Nephron (organoid): Measurements from ENCODE around the gene CACNB3.

ENCODE experiments used
- H3K27ac Mint-ChIP-seq, 3 experiments: 2 replicates each; pipeline ENCODE4 v1.8.0; 2020; ENCODE audit warnings: mixed read lengths in 3 of 3, mild to moderate bottlenecking in 2 of 3, moderate library complexity in 1 of 3
- H3K27me3 Mint-ChIP-seq: 2 replicates; pipeline ENCODE4 v1.8.0; 2021; ENCODE audit warnings: low read depth, mild to moderate bottlenecking, moderate library complexity, mixed read lengths
- H3K36me3 Mint-ChIP-seq: 2 replicates; pipeline ENCODE4 v1.8.0; 2020; ENCODE audit warnings: low read depth, mixed read lengths
- H3K4me1 Mint-ChIP-seq: 2 replicates; pipeline ENCODE4 v1.8.0; 2020; ENCODE audit warnings: mixed read lengths
- H3K4me3 Mint-ChIP-seq, 3 experiments: 2 replicates each; pipeline ENCODE4 v1.8.0; 2020; ENCODE audit warnings: mild to moderate bottlenecking in 3 of 3, mixed read lengths in 3 of 3, moderate library complexity in 2 of 3
- H3K9me3 Mint-ChIP-seq: 2 replicates; pipeline ENCODE4 v1.8.0; 2020; ENCODE audit warnings: mixed read lengths
- CTCF ChIP-seq, 3 experiments: fragments of 200-600 bp; sonication (generic); IDR thresholded peaks; one replicate each; pipeline ENCODE4 v1.5.0; 2021; ENCODE audit warnings: antibody characterized with exemption in 3 of 3; ENCODE audit not compliant: unreplicated experiment in 3 of 3

The CACNB3 gene

DNA sequence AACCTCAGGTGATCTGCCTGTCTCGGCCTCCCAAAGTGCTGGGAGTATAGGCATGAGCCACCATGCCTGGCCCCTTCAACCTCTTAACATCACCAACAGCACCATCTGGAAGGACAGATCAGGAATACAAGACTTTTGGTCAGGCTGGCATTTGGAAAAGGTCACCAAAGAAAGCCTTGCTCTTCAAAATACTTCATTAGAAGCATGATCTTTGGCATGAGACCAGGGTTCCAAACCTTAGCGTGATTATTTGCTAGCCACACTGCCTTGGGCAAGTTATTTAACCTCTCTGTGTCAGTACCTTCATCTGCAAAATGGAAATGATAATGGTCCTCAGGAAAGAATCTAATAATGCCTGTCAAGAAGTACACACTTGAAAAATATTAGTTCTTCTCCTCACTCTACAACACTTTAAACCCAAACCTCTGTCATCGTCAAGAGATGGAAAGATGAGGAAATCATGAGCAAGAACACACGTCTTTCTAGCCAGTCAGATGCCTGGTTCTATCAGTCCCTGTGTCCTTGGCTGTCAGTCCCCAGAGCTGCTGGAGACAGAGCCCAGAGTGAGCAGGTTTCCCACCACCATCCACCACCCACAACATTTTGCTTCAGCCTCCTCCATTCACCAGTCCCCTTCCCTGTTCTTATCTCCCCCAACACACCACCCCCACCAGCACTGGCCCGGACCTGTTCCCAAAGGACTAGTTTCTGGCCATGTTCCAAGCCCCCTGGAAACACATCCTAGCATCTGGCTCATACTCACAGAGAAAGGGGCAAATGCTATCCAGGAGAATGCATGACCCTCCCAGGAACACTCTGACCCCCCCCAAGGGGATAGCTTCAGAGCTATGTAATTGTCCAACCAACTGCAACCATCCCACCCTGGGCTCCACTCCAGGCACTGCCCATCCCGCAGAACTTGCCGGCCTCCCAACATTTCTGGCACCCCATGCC lies 31.4 kb upstream of the CACNB3 start:
- Mint-ChIP-seq H3K4me1 (peaks cover 33% of the 10 kb centered on the region), H3K27me3 (no peaks in the 10 kb centered on the region), H3K36me3 (peaks cover 11% of the 10 kb centered on the region), H3K9me3 (no peaks in the 10 kb centered on the region), H3K27ac (peak overlapping the region; percentile 77 to 93 (median 92)), H3K4me3 (peak overlapping the region; percentile 94 to 96 (median 95))
- no peak for TF ChIP-seq CTCF (IDR thresholded peaks at IDR 0.05; ENCODE audit: unreplicated experiment in 3 of 3)

GRCh38 chr12:48787791-48788523 lies 30.3 kb upstream of the CACNB3 start:
- Mint-ChIP-seq H3K27me3 (no peaks in the 10 kb centered on the region), H3K4me1 (peaks cover 33% of the 10 kb centered on the region), H3K4me3 (peak overlapping the region; percentile 94 to 96 (median 95)), H3K36me3 (peaks cover 5% of the 10 kb centered on the region), H3K9me3 (no peaks in the 10 kb centered on the region), H3K27ac (peak overlapping the region; percentile 77 to 93 (median 92))
- no peak for TF ChIP-seq CTCF (IDR thresholded peaks at IDR 0.05; ENCODE audit: unreplicated experiment in 3 of 3)

GRCh38 chr12:48788524-48788853 lies 29.8 kb upstream of the CACNB3 start:
- peak overlapping the region; percentile 94 to 96 (median 95) for H3K4me3 Mint-ChIP-seq
- TF ChIP-seq CTCF (IDR thresholded peaks at IDR 0.05; ENCODE audit: unreplicated experiment in 3 of 3), result no peak
- no peaks in the 10 kb centered on the region for H3K9me3 Mint-ChIP-seq
- peaks cover 5% of the 10 kb centered on the region for H3K36me3 Mint-ChIP-seq
- H3K4me1 Mint-ChIP-seq, result peaks cover 33% of the 10 kb centered on the region
- peaks cover 2% of the 10 kb centered on the region for H3K27me3 Mint-ChIP-seq
- peak overlapping the region; percentile 77 to 93 (median 92) for H3K27ac Mint-ChIP-seq

GRCh38 chr12:48788854-48789775 lies 29.2 kb upstream of the CACNB3 start, which contains the start of gene ADCY6:
TSS of gene ADCY6 (minus strand) at chr12:48789089. CDS start at chr12:48783434, 5,655 bp downstream.
- TF ChIP-seq CTCF (IDR thresholded peaks at IDR 0.05; ENCODE audit: unreplicated experiment in 3 of 3), result no peak
- Mint-ChIP-seq H3K4me1 (peaks cover 33% of the 10 kb centered on the region), H3K4me3 (peak within 1 kb of the TSS; percentile 94 to 96 (median 95))

DNA sequence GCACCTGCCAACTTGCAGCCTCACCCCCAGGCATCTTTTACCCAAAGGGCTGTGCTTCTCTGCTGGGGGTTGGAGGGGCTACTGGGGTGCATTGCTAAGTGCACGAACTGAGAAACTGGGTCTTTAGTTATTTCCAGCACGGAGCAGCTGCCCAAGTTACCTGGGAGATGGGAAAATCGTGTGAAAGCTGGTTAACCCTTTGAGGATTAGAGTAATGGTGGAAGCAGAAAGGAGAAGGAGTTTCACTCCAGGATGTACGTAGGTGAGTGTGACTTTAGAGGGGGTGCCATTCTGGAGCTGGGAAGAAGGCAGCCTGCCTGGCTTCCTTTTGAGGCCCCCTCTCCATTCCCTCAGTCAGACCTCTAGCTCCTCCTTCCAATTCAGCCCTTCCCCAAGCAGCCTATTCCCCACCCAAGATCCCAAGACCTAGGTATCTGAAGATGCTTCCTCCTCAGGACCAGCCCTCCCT lies 28.4 kb upstream of the CACNB3 start:
- H3K4me3 Mint-ChIP-seq, result peak overlapping the region; percentile 88 to 95 (median 94)
- H3K9me3 Mint-ChIP-seq, result no peaks in the 10 kb centered on the region
- H3K27ac Mint-ChIP-seq, result peak overlapping the region; percentile 77 to 93 (median 92)
- H3K36me3 Mint-ChIP-seq, result peaks cover 3% of the 10 kb centered on the region
- TF ChIP-seq CTCF (IDR thresholded peaks at IDR 0.05; ENCODE audit: unreplicated experiment in 3 of 3), result no peak
- peaks cover 3% of the 10 kb centered on the region for H3K27me3 Mint-ChIP-seq
- H3K4me1 Mint-ChIP-seq, result peaks cover 36% of the 10 kb centered on the region

More at GRCh38 chr12:48788854-48789775, 29.2 kb upstream of the CACNB3 start, which contains the start of gene ADCY6:
- H3K27me3 Mint-ChIP-seq, result peaks cover 3% of the 10 kb centered on the region
- peak within 1 kb of the TSS; percentile 77 to 93 (median 92) for H3K27ac Mint-ChIP-seq
- H3K36me3 Mint-ChIP-seq, result peaks cover 5% of the 10 kb centered on the region
- no peaks in the 10 kb centered on the region for H3K9me3 Mint-ChIP-seq
